Measurements from ENCODE around the gene RMDN2.

DNA sequence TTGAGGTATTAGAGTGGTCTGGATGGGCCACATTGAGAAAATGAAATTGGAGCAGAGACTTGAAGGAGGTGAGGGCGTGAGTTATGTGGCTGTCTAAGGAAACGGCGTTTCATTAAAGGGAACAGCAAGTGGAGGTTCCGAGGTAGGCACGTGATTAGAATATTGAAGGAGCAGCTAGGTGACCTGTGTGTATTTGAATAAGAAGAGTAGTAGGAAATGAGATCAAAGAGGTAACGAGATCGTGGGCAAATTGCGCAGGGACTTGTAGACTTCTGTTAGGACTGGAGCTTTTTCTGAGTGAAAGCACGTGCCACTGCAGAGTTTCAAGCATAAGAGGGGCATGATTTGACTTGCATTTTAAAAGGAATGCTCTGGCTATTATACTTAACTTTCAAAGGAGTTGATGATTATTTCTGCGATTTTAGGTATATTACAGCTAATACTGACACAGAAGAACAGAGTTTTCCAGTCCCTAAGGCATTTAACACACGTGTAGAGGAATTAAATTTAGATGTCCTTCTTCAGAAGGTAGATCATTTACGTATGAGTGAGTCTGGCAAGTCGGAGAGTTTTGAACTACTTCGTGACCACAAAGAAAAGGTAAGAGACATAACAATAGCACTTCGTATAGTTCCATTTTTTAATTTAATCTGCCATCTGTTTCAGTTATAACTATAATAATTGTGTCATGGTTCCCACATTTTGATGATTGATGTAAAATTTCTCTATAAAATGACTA lies 48.7 kb downstream of the RMDN2 start:
- no peak for TF ChIP-seq CTCF (IDR thresholded peaks at IDR 0.05 in 2 of 3, conservative IDR thresholded peaks at IDR 0.05 in 1 of 3; ENCODE audit: control insufficient read depth in 2 of 3, extremely low read depth in 1 of 3, insufficient read depth in 1 of 3, low read depth in 3 of 3, low read length in 3 of 3)
- no peak for TF ChIP-seq RAD21 (IDR thresholded peaks at IDR 0.05; ENCODE audit: insufficient read depth, low read depth, low read length)
- no peak for TF ChIP-seq NR2F1 (conservative IDR thresholded peaks at IDR 0.05)
- TF ChIP-seq FOXM1 (IDR thresholded peaks at IDR 0.05; ENCODE audit: low read depth, low read length): no peak
- TF ChIP-seq, protein P1, sequence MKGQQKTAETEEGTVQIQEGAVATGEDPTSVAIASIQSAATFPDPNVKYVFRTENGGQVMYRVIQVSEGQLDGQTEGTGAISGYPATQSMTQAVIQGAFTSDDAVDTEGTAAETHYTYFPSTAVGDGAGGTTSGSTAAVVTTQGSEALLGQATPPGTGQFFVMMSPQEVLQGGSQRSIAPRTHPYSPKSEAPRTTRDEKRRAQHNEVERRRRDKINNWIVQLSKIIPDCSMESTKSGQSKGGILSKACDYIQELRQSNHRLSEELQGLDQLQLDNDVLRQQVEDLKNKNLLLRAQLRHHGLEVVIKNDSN (IDR thresholded peaks at IDR 0.05; ENCODE audit: borderline replicate concordance, extremely low read length, insufficient read depth, low read depth, low read length): no peak
- TF ChIP-seq POLR2AphosphoS5 (IDR thresholded peaks at IDR 0.05; ENCODE audit: low read length): no peak
- no peak for TF ChIP-seq SREBF2 (IDR thresholded peaks at IDR 0.05; ENCODE audit: low read length)
- TF ChIP-seq SMC3 (IDR thresholded peaks at IDR 0.05; ENCODE audit: borderline replicate concordance, low read length): no peak
- no peak for TF ChIP-seq ZNF384 (IDR thresholded peaks at IDR 0.05; ENCODE audit: borderline replicate concordance, low read depth, low read length)
- no peak for TF ChIP-seq POLR2A (IDR thresholded peaks at IDR 0.05; ENCODE audit: low read depth, low read length)
